Measurements from ENCODE around the gene NAP1L4.

- no peak for TF ChIP-seq CTCF (IDR thresholded peaks at IDR 0.05; ENCODE audit: poor library complexity, severe bottlenecking)
- TF ChIP-seq EZH2 (IDR thresholded peaks at IDR 0.05; ENCODE audit: borderline replicate concordance, insufficient read depth, low read length, poor library complexity, severe bottlenecking) = no peak
- no peak for TF ChIP-seq EP300 (conservative IDR thresholded peaks at IDR 0.05; ENCODE audit: poor library complexity, severe bottlenecking)
- TF ChIP-seq TAF1 (IDR thresholded peaks at IDR 0.05; ENCODE audit: low read depth) = no peak
- TF ChIP-seq REST (IDR thresholded peaks at IDR 0.05; ENCODE audit: borderline replicate concordance) = no peak
- no peak for TF ChIP-seq SMC3 (conservative IDR thresholded peaks at IDR 0.05; ENCODE audit: poor library complexity)
These were observed 486 bp downstream of the NAP1L4 start for GRCh38 chr11:2991452-2992233.

Measured in neural cell (in vitro differentiated cells).